Measurements from ENCODE around the gene COL11A2.
A peak's percentile ranks its signal among the peaks of the same experiment; 100 is the strongest.

Gene COL11A2

GRCh38 chr6:33147807-33148666 lies 44.2 kb downstream of the COL11A2 start:
- peak; percentile 99 for FAIRE-seq

GRCh38 chr6:33144373-33144772 lies 47.9 kb downstream of the COL11A2 start:
- FAIRE-seq: no peak

GRCh38 chr6:33143113-33143770 lies 49.0 kb downstream of the COL11A2 start:
- FAIRE-seq: no peak

DNA sequence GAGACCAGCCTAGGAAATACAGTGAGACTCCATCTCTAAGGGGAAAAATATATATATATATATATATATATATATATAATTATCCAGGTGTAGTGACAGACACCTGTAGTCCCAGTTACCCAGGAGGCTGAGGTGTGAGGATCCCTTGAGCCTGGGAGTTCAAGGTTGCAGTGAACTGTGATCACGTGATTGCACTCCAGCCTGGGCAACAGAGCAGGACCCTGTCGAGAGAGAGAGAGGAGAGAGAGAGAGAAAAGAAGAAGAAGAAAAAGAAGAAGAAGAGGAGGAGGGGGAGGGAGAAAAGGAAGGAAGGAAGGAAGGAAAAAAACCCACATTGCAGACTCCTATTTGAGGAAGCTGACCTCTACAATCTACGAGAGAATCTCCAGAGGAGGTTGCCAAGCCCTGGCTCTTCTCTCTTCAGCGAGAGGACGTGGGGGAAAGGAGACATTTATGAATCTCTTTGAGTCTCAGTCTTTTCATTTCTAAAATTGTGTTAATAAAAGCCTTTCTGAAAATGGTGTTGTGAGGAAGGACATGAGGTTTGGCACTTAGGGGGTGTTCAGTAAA lies 49.7 kb downstream of the COL11A2 start:
- FAIRE-seq: no peak

GRCh38 chr6:33140556-33140955 lies 51.7 kb downstream of the COL11A2 start:
- no peak for FAIRE-seq

DNA sequence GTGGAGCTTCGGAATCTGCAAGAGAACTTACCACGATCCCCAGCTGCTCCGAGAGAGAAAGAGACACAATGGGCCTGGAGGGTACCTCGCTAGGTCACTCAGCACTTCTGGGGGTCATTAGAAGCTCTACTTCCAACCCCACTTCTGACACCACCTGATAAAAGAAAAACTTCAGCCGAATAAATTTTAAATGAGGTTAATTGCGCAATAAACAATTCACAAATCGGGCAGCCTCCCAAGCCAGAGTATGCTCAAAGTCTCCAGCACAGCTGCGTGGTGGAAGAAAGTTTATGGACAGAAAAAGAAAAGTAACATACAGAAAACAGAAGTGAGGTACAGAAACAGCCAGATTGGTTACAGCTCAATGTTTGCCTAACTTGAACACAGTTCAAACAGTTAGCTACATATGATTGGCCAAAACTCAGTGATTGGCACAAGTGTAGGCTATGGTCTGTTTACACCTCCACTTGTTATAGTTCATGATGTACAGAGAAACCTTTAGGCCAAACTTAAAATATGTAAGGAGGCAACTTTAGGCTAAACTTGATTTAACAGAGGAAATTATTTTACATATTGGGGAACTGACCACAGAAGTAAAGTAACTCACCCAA lies 52.6 kb downstream of the COL11A2 start:
- no peak for FAIRE-seq

GRCh38 chr6:33136310-33136900 lies 55.9 kb downstream of the COL11A2 start:
- no peak for FAIRE-seq

- no peak for FAIRE-seq
Measured at GRCh38 chr6:33132081-33132524, 60.2 kb downstream of the COL11A2 start.

GRCh38 chr6:33128318-33128717 lies 63.9 kb downstream of the COL11A2 start:
- FAIRE-seq: no peak

DNA sequence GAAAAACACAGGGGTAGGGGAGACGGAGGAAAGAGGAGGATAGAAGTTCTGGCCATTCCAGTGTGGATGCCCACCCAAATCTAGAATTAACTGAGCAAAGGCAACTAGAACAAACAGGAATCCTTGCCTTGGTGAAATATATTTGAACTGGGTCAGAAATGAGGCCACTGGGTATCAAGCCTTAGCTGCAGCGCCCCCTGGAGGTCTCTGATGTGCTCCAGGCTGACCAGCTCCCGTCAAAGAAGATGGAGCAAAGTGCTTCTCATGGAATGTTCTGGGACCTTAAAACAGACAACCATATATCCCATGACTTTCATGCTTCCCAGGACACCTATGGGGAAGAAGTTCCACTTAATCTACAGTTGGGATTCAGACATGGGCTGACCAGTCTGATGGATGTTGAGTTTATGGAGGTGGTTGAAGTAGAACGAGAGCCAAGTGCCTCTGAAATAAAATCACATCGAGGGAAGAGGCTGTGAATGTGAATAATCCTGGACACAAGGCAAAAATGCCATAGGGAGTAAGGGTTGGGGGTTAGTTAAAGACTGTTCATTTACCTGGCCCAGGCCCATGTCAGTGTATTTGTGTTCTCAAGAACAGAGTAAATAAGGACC lies 66.1 kb downstream of the COL11A2 start:
- FAIRE-seq: no peak

GRCh38 chr6:33124947-33125346 lies 67.3 kb downstream of the COL11A2 start:
- no peak for FAIRE-seq

GRCh38 chr6:33124525-33124901 lies 67.8 kb downstream of the COL11A2 start:
- FAIRE-seq: no peak

DNA sequence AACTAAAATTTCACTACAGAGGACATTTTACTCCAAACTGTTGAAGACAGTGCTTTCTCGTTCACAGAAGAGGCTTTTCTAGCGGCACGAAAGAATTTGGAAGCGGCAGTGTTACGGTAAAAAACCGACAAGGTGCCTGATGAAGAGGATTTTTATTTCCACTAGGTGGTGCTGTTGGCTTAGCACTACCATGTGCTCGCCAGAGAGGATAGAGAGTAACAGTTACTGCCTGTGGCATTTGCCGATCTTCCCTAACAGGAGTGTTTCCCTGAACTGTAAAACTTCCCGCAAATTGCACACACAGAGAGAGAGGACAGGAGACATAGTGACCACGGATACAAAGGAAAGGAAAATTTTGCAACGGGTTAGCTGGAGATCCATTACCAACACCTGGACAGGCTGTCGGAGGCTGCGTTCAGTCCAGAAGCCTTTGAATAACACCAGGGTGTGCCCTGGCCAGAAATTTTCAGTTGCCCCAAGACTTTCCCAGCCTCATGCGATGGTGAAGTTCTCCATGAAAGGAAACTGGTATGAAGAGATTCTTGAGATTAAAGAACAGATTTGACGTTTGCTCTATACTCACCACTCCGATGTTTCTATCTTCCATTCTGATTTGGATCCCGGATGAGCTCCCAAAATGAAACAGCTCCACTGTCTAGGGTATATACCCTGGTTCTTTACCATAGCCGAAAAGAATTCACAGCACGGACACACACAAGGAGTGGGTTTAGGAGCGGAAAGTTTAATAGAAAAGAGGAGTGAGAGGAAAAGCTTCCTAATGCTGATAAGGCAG lies 68.3 kb downstream of the COL11A2 start:
- FAIRE-seq: no peak

GRCh38 chr6:33123181-33123580 lies 69.1 kb downstream of the COL11A2 start:
- FAIRE-seq: no peak

- no peak for FAIRE-seq
Measured at GRCh38 chr6:33120001-33120400, 72.3 kb downstream of the COL11A2 start.

GRCh38 chr6:33118525-33119123 lies 73.6 kb downstream of the COL11A2 start:
- FAIRE-seq: peak; percentile 89

DNA sequence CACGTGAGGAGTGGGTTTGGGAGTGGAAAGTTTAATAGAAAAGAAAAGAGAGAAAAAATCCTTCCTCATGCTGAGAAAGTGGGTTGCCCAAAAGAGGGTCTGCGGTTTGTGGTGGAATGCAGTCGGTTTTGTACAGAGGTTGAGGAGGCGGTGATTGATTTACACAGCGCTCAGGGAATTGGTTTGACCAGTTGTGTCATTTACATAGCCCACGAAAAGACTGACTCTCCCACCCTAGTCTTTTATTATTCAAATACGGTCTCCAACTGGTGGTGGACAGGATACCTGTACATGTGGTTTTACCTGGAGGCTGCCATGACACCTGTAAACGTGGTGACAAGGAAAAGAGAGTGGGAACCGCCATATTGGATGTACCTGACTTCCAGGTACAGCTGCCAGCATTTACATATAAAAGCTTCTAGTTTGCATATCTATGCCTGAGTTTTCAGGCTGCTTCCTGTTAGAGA lies 74.4 kb downstream of the COL11A2 start:
- FAIRE-seq: no peak

- FAIRE-seq: no peak
Measured at GRCh38 chr6:33116841-33117711, 75.2 kb downstream of the COL11A2 start.

DNA sequence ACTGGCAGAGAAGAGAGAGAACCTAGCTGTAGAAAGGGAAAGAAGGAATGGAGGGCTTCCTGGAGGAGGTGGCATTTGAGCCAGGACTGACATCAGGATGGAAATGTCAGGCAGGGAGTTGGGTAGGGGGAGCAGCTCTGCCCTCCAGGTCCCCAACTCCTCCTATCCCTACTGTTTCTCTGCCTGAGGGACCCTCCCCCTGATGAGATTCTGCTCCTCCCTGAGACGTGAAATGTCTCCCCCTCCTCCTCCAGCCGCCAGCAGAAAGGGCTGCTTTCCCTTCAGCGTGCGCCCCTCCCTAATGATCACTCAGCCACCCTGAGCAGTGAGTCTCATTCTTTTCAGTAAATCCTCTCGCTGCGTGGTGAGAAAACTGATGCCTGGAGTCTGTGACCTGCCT lies 75.8 kb downstream of the COL11A2 start:
- no peak for FAIRE-seq

DNA sequence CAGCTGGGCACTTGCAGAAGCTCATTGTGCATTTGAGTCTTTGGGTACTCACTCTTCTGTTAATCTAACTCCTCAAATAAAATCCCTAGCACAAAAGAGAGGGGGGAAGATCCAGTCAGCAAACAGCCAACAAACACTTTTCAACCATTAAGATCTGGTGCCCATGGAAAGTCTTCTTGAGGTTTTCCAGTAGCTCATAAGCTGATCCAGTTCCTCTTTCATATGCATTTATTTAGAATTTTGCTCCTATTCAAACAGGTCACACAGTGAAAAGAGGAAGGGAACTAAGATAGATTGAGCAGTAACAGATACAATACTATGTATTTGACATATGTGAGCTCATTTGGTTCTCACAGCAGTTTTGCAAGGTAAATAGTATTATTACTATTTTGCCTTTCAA lies 77.9 kb downstream of the COL11A2 start:
- FAIRE-seq: no peak

Data from islet of Langerhans (tissue), 1 donor.